Measurements from ENCODE around the gene C16orf95. TPM values are rescaled to one million over a fixed set of nuclear protein-coding genes. Genes with fewer than 3 reads are reported as not detected.
A peak's percentile ranks its signal among the peaks of the same experiment; 100 is the strongest.

The C16orf95 gene
- total RNA-seq, 1 donor: 4.0 TPM

- TF ChIP-seq, protein P1, sequence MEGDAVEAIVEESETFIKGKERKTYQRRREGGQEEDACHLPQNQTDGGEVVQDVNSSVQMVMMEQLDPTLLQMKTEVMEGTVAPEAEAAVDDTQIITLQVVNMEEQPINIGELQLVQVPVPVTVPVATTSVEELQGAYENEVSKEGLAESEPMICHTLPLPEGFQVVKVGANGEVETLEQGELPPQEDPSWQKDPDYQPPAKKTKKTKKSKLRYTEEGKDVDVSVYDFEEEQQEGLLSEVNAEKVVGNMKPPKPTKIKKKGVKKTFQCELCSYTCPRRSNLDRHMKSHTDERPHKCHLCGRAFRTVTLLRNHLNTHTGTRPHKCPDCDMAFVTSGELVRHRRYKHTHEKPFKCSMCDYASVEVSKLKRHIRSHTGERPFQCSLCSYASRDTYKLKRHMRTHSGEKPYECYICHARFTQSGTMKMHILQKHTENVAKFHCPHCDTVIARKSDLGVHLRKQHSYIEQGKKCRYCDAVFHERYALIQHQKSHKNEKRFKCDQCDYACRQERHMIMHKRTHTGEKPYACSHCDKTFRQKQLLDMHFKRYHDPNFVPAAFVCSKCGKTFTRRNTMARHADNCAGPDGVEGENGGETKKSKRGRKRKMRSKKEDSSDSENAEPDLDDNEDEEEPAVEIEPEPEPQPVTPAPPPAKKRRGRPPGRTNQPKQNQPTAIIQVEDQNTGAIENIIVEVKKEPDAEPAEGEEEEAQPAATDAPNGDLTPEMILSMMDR (IDR thresholded peaks at IDR 0.05; ENCODE audit: extremely low read depth, low read depth, low read length): no peak
- H3K4me2 ChIP-seq (ENCODE audit: insufficient read depth, low read length): no peak overlapping the region
- H3K79me2 ChIP-seq (ENCODE audit: insufficient read depth, low read length): no peaks in the 10 kb centered on the region
- H3K27ac ChIP-seq (ENCODE audit: low read depth, low read length): no peak overlapping the region
- H4K20me1 ChIP-seq (ENCODE audit: insufficient read depth, low read length): peaks cover 28% of the 10 kb centered on the region
- peaks cover 19% of the 10 kb centered on the region for H3K36me3 ChIP-seq (ENCODE audit: insufficient read depth, low read length)
- H3K9me3 ChIP-seq (ENCODE audit: low read depth, low read length): no peaks in the 10 kb centered on the region
- no peak overlapping the region for H2AFZ ChIP-seq (ENCODE audit: low read length)
- no peak for DNase-seq (ENCODE audit: insufficient read length, low spot score, missing footprints)
- H3K4me3 ChIP-seq (ENCODE audit: insufficient read depth, low read length): no peak overlapping the region
- no peaks in the 10 kb centered on the region for H3K4me1 ChIP-seq (ENCODE audit: insufficient read depth, low read length)
- no peaks in the 10 kb centered on the region for H3K27me3 ChIP-seq (ENCODE audit: insufficient read depth, low read length)
Observed at GRCh38 chr16:87326151-87326571, 9.0 kb upstream of the C16orf95 start.

DNA sequence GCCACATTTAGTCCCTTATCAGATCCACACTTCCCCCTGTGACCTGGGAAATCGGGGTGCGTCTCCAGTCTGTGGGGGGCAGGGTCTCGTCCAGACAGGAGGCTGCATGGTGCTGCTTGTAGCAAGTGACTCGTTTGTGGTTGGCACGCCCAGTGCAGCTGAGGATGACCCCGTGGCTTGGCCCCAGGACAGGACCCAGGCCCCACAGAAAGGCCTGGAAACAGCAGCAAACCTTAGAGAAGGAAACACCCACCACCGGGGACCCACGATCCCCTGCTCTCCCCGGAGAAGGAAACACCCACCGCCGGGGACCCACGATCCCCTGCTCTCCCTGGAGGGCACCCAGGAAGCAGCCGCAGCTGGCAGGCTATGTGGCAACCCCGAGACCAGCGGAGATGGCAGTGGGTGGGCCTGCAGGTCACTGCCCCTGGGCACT lies 8.2 kb upstream of the C16orf95 start:
- TF ChIP-seq, protein P1 (IDR thresholded peaks at IDR 0.05; ENCODE audit: extremely low read depth, low read depth, low read length): no peak
- H3K36me3 ChIP-seq (ENCODE audit: insufficient read depth, low read length): peaks cover 13% of the 10 kb centered on the region
- no peak overlapping the region for H3K27ac ChIP-seq (ENCODE audit: low read depth, low read length)
- peak; percentile 88 for DNase-seq (ENCODE audit: insufficient read length, low spot score, missing footprints)
- no peak overlapping the region for H3K4me3 ChIP-seq (ENCODE audit: insufficient read depth, low read length)
- no peaks in the 10 kb centered on the region for H3K4me1 ChIP-seq (ENCODE audit: insufficient read depth, low read length)
- H3K4me2 ChIP-seq (ENCODE audit: insufficient read depth, low read length): no peak overlapping the region
- no peaks in the 10 kb centered on the region for H3K27me3 ChIP-seq (ENCODE audit: insufficient read depth, low read length)
- H3K79me2 ChIP-seq (ENCODE audit: insufficient read depth, low read length): no peaks in the 10 kb centered on the region
- H2AFZ ChIP-seq (ENCODE audit: low read length): no peak overlapping the region
- no peaks in the 10 kb centered on the region for H3K9me3 ChIP-seq (ENCODE audit: low read depth, low read length)
- H4K20me1 ChIP-seq (ENCODE audit: insufficient read depth, low read length): peaks cover 27% of the 10 kb centered on the region

- Histone ChIP-seq H3K9me3 (ENCODE audit: low read depth, low read length) (no peaks in the 10 kb centered on the region), H3K79me2 (ENCODE audit: insufficient read depth, low read length) (no peaks in the 10 kb centered on the region), H3K4me1 (ENCODE audit: insufficient read depth, low read length) (no peaks in the 10 kb centered on the region), H3K4me3 (ENCODE audit: insufficient read depth, low read length) (no peak overlapping the region), H4K20me1 (ENCODE audit: insufficient read depth, low read length) (peaks cover 24% of the 10 kb centered on the region), H3K27ac (ENCODE audit: low read depth, low read length) (no peak overlapping the region), H3K4me2 (ENCODE audit: insufficient read depth, low read length) (no peak overlapping the region), H3K27me3 (ENCODE audit: insufficient read depth, low read length) (no peaks in the 10 kb centered on the region), H2AFZ (ENCODE audit: low read length) (no peak overlapping the region), H3K36me3 (ENCODE audit: insufficient read depth, low read length) (peaks cover 9% of the 10 kb centered on the region)
- peak; percentile 94 for DNase-seq (ENCODE audit: insufficient read length, low spot score, missing footprints)
- TF ChIP-seq, protein P1 (IDR thresholded peaks at IDR 0.05; ENCODE audit: extremely low read depth, low read depth, low read length): peak; percentile 72
Observed at GRCh38 chr16:87324411-87325275, 7.5 kb upstream of the C16orf95 start.

- TF ChIP-seq, protein P1 (IDR thresholded peaks at IDR 0.05; ENCODE audit: extremely low read depth, low read depth, low read length): no peak
Observed at GRCh38 chr16:87323727-87324410, 6.7 kb upstream of the C16orf95 start.

More at GRCh38 chr16:87323727-87324410, 6.7 kb upstream of the C16orf95 start:
- Histone ChIP-seq H3K4me2 (ENCODE audit: insufficient read depth, low read length) (no peak overlapping the region), H3K27me3 (ENCODE audit: insufficient read depth, low read length) (no peaks in the 10 kb centered on the region), H3K4me1 (ENCODE audit: insufficient read depth, low read length) (no peaks in the 10 kb centered on the region), H3K9me3 (ENCODE audit: low read depth, low read length) (no peaks in the 10 kb centered on the region), H3K36me3 (ENCODE audit: insufficient read depth, low read length) (peaks cover 4% of the 10 kb centered on the region), H3K4me3 (ENCODE audit: insufficient read depth, low read length) (no peak overlapping the region), H2AFZ (ENCODE audit: low read length) (no peak overlapping the region), H3K27ac (ENCODE audit: low read depth, low read length) (no peak overlapping the region), H4K20me1 (ENCODE audit: insufficient read depth, low read length) (peaks cover 23% of the 10 kb centered on the region), H3K79me2 (ENCODE audit: insufficient read depth, low read length) (peaks cover 2% of the 10 kb centered on the region)
- DNase-seq (ENCODE audit: insufficient read length, low spot score, missing footprints): peak; percentile 55

Measured in osteoblast (primary cell).